Thyroid gland (tissue), 4 donors: ENCODE measurements around the gene PIAS4. TPM values are rescaled to one million over a fixed set of nuclear protein-coding genes. Genes with fewer than 3 reads are reported as not detected.

ENCODE experiments used
- DNase-seq, 2 donors: peaks; one replicate each; pipeline ENCODE4 v3.0.0-alpha.2; 2019
- H3K27ac ChIP-seq, 3 donors: fragments of 200-600 bp; sonication (generic); 1 replicate in 2 of 3; 2 replicates in 1 of 3; pipeline ENCODE4 v1.5.1; 2016 to 2019; ENCODE audit warnings: mild to moderate bottlenecking in 1 of 3, moderate library complexity in 1 of 3
- H3K27me3 ChIP-seq: fragments of 200-600 bp; sonication (generic); one replicate; pipeline ENCODE4 v1.5.1; 2019
- H3K36me3 ChIP-seq, 2 donors: fragments of 200-600 bp; sonication (generic); one replicate each; pipeline ENCODE4 v1.5.1; 2016 to 2019
- H3K4me1 ChIP-seq, 2 donors: fragments of 200-600 bp; sonication (generic); one replicate each; pipeline ENCODE4 v1.5.1; 2017 to 2019
- H3K4me3 ChIP-seq, 3 donors: fragments of 200-600 bp; sonication (generic); replicated peaks in 1 of 3; 1 replicate in 2 of 3; 2 replicates in 1 of 3; pipeline ENCODE4 v1.5.1; 2016; ENCODE audit warnings: mild to moderate bottlenecking in 1 of 3
- H3K9me3 ChIP-seq: fragments of 200-600 bp; sonication (generic); one replicate; pipeline ENCODE4 v1.5.1; 2017
- POLR2A ChIP-seq, 2 donors: fragments of 450-650 bp; IDR thresholded peaks; one replicate each; pipeline ENCODE4 v1.6.1; 2017; ENCODE audit warnings: antibody characterized with exemption in 2 of 2, mild to moderate bottlenecking in 2 of 2, moderate library complexity in 1 of 2
- WGBS, 2 donors: methylation state at CpG; one replicate each; pipeline ENCODE4 v1.1.5; 2017; 5-methylcytosine and 5-hydroxymethylcytosine counted together
- intact Hi-C: fragments of 100-400 bp; cut with DNase I; formaldehyde crosslinking; loops from one replicate; pipeline ENCODE4 v1.15.1; 2023
- total RNA-seq, 4 donors: library from RNA; depleted of rRNA; stranded (reverse); fragments of >200 nt; gene quantifications; one replicate each; pipeline ENCODE4 v1.2.3, GENCODE V29; 2016
- TF ChIP-seq, protein P1 (sequence below), 6 experiments: fragments of 200-600 bp in 3 of 6; fragments of 450-650 bp in 3 of 6; sonication (generic) in 3 of 6; IDR thresholded peaks; one replicate each; pipeline ENCODE4 v1.5.1; 2016 to 2019; ENCODE audit warnings: antibody characterized with exemption in 6 of 6, mild to moderate bottlenecking in 2 of 6, inconsistent platforms in 1 of 6, moderate library complexity in 1 of 6

PIAS4 gene
- total RNA-seq, 4 donors from 2014 or later = 14.7 to 32.3 (median 16.0) TPM

DNA sequence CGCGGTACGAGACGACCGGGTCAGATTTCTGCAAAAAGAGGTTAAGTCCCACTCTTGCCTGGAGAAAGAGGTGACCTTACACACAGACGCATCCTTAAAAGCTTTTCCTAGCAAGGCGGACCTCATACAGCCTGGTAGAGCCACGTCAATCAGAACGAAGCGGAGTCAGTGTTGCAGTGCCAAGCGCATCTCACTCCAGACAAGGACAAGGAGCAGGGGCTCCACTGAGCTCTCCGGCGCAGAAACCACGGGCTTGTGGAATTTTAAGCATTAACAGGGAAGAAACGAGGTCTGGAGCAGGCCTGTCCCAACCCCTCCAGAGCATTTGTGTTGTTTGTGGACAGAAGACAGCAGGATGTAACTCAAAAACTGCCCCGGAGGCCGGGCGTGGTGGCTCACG, 29.4 kb upstream of the PIAS4 start:
- H3K27me3 ChIP-seq = no peaks in the 10 kb centered on the region
- H3K4me1 ChIP-seq = peaks cover 0 to under 1% of the 10 kb centered on the region in 2 donors
- no peak overlapping the region for H3K4me3 ChIP-seq
- intact Hi-C loops = no loop called here
- H3K36me3 ChIP-seq = peaks cover 80 to 82% of the 10 kb centered on the region in 2 donors
- no peak for DNase-seq
- WGBS, 2 donors = 95% methylated on average over 19 of the region's 19 CpGs
- H3K27ac ChIP-seq = no peak overlapping the region
- H3K9me3 ChIP-seq = no peaks in the 10 kb centered on the region
- TF ChIP-seq, protein P1, sequence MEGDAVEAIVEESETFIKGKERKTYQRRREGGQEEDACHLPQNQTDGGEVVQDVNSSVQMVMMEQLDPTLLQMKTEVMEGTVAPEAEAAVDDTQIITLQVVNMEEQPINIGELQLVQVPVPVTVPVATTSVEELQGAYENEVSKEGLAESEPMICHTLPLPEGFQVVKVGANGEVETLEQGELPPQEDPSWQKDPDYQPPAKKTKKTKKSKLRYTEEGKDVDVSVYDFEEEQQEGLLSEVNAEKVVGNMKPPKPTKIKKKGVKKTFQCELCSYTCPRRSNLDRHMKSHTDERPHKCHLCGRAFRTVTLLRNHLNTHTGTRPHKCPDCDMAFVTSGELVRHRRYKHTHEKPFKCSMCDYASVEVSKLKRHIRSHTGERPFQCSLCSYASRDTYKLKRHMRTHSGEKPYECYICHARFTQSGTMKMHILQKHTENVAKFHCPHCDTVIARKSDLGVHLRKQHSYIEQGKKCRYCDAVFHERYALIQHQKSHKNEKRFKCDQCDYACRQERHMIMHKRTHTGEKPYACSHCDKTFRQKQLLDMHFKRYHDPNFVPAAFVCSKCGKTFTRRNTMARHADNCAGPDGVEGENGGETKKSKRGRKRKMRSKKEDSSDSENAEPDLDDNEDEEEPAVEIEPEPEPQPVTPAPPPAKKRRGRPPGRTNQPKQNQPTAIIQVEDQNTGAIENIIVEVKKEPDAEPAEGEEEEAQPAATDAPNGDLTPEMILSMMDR (IDR thresholded peaks at IDR 0.05) = no peak
- no peak for TF ChIP-seq POLR2A (IDR thresholded peaks at IDR 0.05)

DNA sequence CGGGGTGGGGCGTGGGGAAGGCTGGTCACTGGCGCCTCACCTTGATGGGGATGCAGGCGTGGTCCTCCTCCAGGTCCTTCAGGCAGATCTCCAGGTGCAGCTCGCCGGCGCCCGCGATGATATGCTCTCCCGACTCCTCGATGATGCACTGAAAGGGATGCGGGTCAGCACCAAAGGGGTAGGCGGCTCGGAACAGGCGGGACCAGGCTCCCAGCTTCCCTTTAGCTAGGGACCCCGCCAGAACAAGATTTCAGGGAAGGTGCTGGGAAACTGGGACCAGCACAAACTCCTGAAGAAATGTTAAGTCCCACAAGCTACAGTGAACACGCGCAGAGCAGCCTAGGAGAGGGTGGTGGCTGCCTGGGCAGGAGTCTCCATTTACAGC, 28.3 kb upstream of the PIAS4 start:
- WGBS, 2 donors = 91 to 95% methylated on average over 18 of the region's 18 CpGs
- Histone ChIP-seq H3K36me3 (peaks cover 91 to 92% of the 10 kb centered on the region in 2 donors), H3K9me3 (no peaks in the 10 kb centered on the region), H3K27ac (no peak overlapping the region), H3K4me3 (no peak overlapping the region), H3K4me1 (peaks cover 8 to 12% of the 10 kb centered on the region in 2 donors), H3K27me3 (no peaks in the 10 kb centered on the region)
- no peak for DNase-seq
- intact Hi-C loops = no loop called here
- TF ChIP-seq, protein P1 (IDR thresholded peaks at IDR 0.05) = no peak
- no peak for TF ChIP-seq POLR2A (IDR thresholded peaks at IDR 0.05)

DNA sequence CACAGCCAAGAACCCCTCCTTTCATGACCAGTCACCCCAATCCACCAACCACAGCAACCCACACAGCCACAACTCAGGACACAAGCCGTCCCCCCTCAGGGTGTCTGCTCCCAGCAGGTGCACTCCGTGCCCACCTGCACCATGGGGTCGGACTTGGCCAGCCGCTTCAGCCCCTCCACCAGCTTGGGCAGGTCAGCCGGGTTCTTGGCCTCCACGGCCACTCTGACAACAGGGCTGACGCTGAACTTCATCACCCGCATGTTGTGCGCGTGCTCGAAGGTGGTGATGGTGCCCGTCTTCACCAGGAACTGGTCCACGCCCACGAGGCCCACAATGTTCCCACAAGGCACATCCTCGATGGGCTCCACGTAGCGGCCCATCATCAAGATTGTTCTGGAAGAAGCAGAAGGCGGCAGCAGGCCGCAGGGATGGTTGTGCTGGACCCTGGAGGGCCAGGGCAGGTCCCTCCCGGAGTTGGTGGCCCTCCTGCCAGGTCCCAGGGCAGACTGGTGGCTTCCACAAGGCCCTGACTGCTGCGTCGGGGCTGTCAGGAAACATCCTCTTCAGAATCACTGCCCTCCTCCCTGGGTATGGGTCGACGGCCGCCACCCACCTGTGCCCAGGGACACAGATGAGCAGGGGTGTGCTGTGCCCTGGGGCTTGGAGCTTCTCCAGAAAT, 27.7 kb upstream of the PIAS4 start:
- H3K36me3 ChIP-seq = peaks cover 91 to 92% of the 10 kb centered on the region in 2 donors
- no peak for DNase-seq
- H3K4me3 ChIP-seq = no peak overlapping the region
- peaks cover 9 to 13% of the 10 kb centered on the region in 2 donors for H3K4me1 ChIP-seq
- no peaks in the 10 kb centered on the region for H3K9me3 ChIP-seq
- no peak for TF ChIP-seq POLR2A (IDR thresholded peaks at IDR 0.05)
- TF ChIP-seq, protein P1 (IDR thresholded peaks at IDR 0.05) = no peak
- H3K27ac ChIP-seq = no peak overlapping the region
- intact Hi-C loops = loop anchor here (10.0 kb wide), 1 partner anchor 205 kb away; the partner anchor contains the start of genes ANKRD24 and SIRT6
- 90 to 95% methylated on average over 19 to 20 of the region's 25 CpGs for WGBS, 2 donors
- no peaks in the 10 kb centered on the region for H3K27me3 ChIP-seq

DNA sequence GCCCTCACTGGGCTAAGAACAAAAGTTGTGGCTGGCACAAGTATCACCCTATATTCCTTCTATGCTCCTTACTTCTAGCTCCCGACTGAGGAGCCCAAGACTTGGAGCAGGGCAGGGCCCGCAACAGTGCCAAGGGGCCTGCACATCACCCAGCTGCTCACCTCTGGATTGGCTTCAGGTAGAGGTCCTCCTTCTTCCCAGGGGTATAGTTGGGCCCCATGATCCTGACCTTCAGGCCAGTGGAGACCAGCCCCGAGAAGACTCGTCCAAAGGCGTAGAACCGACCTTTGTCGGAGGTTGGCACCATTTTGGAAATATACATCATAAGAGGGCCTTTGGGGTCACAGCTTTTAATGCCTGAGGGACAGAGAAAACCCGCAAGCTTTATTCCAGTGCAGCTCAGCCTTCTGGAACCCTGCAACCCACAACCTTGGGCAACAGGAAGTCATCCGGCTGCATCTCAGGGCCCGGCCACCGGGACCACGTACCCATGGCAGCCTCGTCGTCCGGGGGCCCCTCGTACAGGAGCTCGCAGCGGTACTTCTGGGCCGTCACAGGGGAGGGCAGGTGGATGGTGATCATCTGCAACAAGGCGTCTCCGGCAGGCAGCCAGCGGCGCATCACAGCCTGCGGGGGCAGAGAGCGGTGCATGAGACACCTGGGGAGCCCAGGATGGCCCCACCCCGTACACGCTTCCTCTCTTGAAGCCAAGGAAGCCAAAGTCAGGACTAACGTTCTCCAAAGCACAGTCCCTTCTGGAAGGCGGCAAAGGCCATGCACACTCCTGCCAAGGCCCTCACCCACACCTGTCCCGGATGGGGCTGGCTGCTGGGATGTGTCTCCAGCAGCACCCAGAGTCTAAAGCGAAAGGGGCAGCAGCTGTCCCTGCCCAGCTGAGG, 26.9 kb upstream of the PIAS4 start:
- Histone ChIP-seq H3K27ac (no peak overlapping the region), H3K9me3 (no peaks in the 10 kb centered on the region), H3K36me3 (peaks cover 85 to 86% of the 10 kb centered on the region in 2 donors), H3K4me1 (peaks cover 11 to 15% of the 10 kb centered on the region in 2 donors), H3K27me3 (no peaks in the 10 kb centered on the region), H3K4me3 (no peak overlapping the region)
- intact Hi-C loops = loop anchor here (10.0 kb wide), 1 partner anchor 204 kb away; the partner anchor contains the start of genes ANKRD24 and SIRT6
- TF ChIP-seq, protein P1 (IDR thresholded peaks at IDR 0.05) = no peak
- no peak for TF ChIP-seq POLR2A (IDR thresholded peaks at IDR 0.05)
- WGBS, 2 donors = 92 to 98% methylated on average over 5 to 18 of the region's 31 CpGs
- DNase-seq = no peak
